Measurements from ENCODE around the gene KCNQ1. TPM values are rescaled to one million over a fixed set of nuclear protein-coding genes. Genes with fewer than 3 reads are reported as not detected.

Gene KCNQ1
- total RNA-seq, 1 experiment from 2014 or later, result not detected

DNA sequence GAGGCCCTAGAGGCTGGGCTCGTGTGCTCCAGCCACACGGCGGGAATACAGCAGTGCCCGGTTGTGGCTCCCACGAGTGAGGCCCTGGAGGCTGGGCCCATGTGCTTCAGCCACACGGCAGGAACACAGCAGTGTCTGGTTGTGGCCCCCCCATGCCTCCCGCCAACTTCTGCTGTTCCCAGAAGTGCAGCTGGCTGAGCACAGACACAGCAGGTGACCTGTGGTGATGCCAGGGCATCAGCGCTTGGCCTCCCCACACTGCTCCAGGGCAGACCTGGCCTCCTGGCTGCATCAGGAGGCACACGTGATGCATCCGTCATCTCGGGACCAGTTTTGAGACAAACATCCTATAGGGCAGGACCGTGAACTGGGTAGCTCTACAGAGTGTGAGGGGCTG, 144.7 kb downstream of the KCNQ1 start:
- ChIA-PET CTCF (no interaction called here), POLR2A (ENCODE audit: unreplicated experiment) (no interaction called here)
- no TSS peak for BruUV-seq (replicated peaks)
- intact Hi-C loops (cut with micrococcal nuclease; ENCODE audit: unreplicated experiment), result no loop called here
- Histone ChIP-seq H3K36me3 (ENCODE audit: low read depth) (no peaks in the 10 kb centered on the region), H3K27me3 (ENCODE audit: insufficient read depth, low read depth) (peaks cover 45% of the 10 kb centered on the region), H3K4me1 (replicated peaks; ENCODE audit: insufficient read depth) (no peaks in the 10 kb centered on the region), H3K9me3 (ENCODE audit: insufficient read depth, low read depth) (no peaks in the 10 kb centered on the region), H3K4me2 (no peak overlapping the region), H3K9me2 (ENCODE audit: insufficient read depth) (no peaks in the 10 kb centered on the region), H3K27ac (no peak overlapping the region), H4K20me1 (ENCODE audit: insufficient read depth) (no peaks in the 10 kb centered on the region), H3K79me2 (ENCODE audit: low read depth) (no peaks in the 10 kb centered on the region), H2AFZ (no peak overlapping the region), H3K4me3 (no peak overlapping the region), H3F3A (ENCODE audit: insufficient read depth, low read depth) (no peaks in the 10 kb centered on the region)
- TF ChIP-seq, protein P1, sequence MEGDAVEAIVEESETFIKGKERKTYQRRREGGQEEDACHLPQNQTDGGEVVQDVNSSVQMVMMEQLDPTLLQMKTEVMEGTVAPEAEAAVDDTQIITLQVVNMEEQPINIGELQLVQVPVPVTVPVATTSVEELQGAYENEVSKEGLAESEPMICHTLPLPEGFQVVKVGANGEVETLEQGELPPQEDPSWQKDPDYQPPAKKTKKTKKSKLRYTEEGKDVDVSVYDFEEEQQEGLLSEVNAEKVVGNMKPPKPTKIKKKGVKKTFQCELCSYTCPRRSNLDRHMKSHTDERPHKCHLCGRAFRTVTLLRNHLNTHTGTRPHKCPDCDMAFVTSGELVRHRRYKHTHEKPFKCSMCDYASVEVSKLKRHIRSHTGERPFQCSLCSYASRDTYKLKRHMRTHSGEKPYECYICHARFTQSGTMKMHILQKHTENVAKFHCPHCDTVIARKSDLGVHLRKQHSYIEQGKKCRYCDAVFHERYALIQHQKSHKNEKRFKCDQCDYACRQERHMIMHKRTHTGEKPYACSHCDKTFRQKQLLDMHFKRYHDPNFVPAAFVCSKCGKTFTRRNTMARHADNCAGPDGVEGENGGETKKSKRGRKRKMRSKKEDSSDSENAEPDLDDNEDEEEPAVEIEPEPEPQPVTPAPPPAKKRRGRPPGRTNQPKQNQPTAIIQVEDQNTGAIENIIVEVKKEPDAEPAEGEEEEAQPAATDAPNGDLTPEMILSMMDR (conservative IDR thresholded peaks at IDR 0.05), result no peak
- TF ChIP-seq EZH2 (IDR thresholded peaks at IDR 0.05; ENCODE audit: low read depth), result no peak
- no peak for DNase-seq

DNA sequence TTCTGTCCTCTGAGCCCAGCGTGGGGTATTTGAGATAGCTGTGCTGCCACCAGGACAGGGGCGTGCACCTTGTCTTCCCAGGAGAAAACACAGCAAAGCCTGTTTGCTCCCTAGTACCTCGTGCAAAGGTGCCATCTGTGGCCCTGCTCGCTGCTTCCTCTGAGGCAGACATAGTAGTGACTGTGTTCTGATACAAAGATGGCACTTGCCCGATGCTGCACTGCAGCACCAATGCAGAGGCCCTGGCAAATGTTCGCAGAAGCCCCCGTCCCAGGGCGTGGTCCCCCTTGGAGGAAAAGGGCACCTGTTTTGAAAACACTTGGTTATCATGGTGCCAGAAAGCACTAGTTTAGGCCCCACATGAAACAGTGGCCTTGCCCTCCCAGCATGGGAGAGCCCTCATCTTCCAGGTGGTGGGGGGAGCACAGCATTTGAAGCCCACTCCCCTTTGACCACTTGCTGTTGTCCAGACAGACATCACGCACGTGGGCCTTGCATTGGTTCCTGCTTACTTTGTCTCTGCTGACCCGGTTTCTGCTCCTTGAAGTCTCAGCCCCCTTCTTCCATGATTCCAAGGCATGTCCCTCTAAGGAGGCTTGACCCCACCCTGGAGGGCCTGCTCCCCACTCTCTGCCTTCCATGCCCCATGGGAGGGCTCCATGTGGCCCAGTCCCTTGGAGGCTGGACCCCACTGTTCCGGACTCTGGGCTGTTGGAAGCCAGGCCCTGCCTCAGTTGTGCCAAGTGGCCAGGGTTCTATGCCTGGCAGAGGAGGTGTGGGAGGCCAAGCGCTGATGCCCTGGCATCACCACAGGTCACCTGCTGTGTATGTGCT, 145.5 kb downstream of the KCNQ1 start:
- TF ChIP-seq EZH2 (IDR thresholded peaks at IDR 0.05; ENCODE audit: low read depth), result no peak
- TF ChIP-seq, protein P1 (conservative IDR thresholded peaks at IDR 0.05), result no peak
- no peaks in the 10 kb centered on the region for H3K4me1 ChIP-seq (replicated peaks; ENCODE audit: insufficient read depth)
- no peaks in the 10 kb centered on the region for H3F3A ChIP-seq (ENCODE audit: insufficient read depth, low read depth)
- no peaks in the 10 kb centered on the region for H3K79me2 ChIP-seq (ENCODE audit: low read depth)
- peaks cover 50% of the 10 kb centered on the region for H3K27me3 ChIP-seq (ENCODE audit: insufficient read depth, low read depth)
- H3K9me3 ChIP-seq (ENCODE audit: insufficient read depth, low read depth), result no peaks in the 10 kb centered on the region
- BruUV-seq (replicated peaks), result no TSS peak
- intact Hi-C loops (cut with micrococcal nuclease; ENCODE audit: unreplicated experiment), result no loop called here
- H2AFZ ChIP-seq, result no peak overlapping the region
- POLR2A ChIA-PET (ENCODE audit: unreplicated experiment), result no interaction called here
- H4K20me1 ChIP-seq (ENCODE audit: insufficient read depth), result no peaks in the 10 kb centered on the region
- no peaks in the 10 kb centered on the region for H3K36me3 ChIP-seq (ENCODE audit: low read depth)
- CTCF ChIA-PET, result no interaction called here
- no peak overlapping the region for H3K4me2 ChIP-seq
- no peak for DNase-seq
- no peak overlapping the region for H3K4me3 ChIP-seq
- no peak overlapping the region for H3K27ac ChIP-seq
- no peaks in the 10 kb centered on the region for H3K9me2 ChIP-seq (ENCODE audit: insufficient read depth)

DNA sequence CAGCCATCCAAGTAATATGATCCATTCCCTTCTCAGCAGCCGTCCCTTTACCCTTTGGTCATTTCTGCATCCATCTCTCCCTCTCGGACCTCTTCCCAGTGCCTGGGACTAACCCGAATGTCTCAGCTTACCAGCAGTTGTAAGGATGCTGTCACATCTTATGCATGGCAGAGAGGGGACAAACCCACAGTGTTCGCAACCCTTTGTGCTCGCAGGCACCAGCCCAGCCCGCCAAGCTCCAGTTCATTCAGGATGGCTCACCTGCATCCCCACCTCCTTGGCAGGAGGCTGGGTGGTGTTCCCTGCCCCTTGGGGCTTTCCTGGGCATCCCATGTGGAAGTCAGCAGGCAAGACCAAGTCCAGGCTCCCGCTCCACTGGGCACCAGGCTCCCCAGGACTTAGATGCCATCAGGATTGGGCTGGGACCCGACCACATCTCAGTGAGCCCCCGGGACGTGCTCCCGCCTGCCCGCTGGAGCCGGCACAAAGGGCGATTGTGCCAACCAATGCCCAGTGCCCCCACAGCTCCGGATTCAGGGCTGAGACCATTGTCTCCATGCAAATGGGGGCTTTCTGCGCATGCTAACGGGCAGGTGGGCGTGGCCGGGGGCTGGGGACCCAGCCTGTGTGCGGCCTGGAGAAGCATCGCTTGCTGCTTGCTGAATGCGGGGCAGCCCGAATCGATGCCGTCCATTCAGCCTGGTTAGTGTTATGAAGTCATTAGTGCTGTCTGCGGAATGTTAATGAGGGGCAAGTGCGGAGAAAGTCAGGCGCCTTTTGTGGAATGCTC, 146.4 kb downstream of the KCNQ1 start:
- Histone ChIP-seq H3K9me2 (ENCODE audit: insufficient read depth) (no peaks in the 10 kb centered on the region), H3K4me1 (replicated peaks; ENCODE audit: insufficient read depth) (no peaks in the 10 kb centered on the region), H3K79me2 (ENCODE audit: low read depth) (no peaks in the 10 kb centered on the region), H3K27ac (no peak overlapping the region), H4K20me1 (ENCODE audit: insufficient read depth) (no peaks in the 10 kb centered on the region), H3K4me3 (no peak overlapping the region), H2AFZ (no peak overlapping the region), H3K4me2 (no peak overlapping the region), H3F3A (ENCODE audit: insufficient read depth, low read depth) (no peaks in the 10 kb centered on the region), H3K27me3 (ENCODE audit: insufficient read depth, low read depth) (peaks cover 55% of the 10 kb centered on the region), H3K9me3 (ENCODE audit: insufficient read depth, low read depth) (no peaks in the 10 kb centered on the region), H3K36me3 (ENCODE audit: low read depth) (no peaks in the 10 kb centered on the region)
- no TSS peak for BruUV-seq (replicated peaks)
- no peak for TF ChIP-seq EZH2 (IDR thresholded peaks at IDR 0.05; ENCODE audit: low read depth)
- TF ChIP-seq, protein P1 (conservative IDR thresholded peaks at IDR 0.05), result no peak
- CTCF ChIA-PET, result no interaction called here
- DNase-seq, result no peak
- intact Hi-C loops (cut with micrococcal nuclease; ENCODE audit: unreplicated experiment), result no loop called here
- POLR2A ChIA-PET (ENCODE audit: unreplicated experiment), result no interaction called here
